WI38 (cell line): ENCODE data around the gene DNM1.

Experiments used
- H3K4me3 ChIP-seq: 2 replicates; pipeline ENCODE4 v1.5.1; 2011; ENCODE audit warnings: low read depth, mild to moderate bottlenecking, control low read depth, low read length
- CTCF ChIP-seq: IDR thresholded peaks from 2 replicates; pipeline ENCODE4 v1.5.1; 2012; ENCODE audit warnings: low read depth, mild to moderate bottlenecking, control low read depth, low read length

DNM1 gene

GRCh38 chr9:128244091-128244836 lies 41.1 kb downstream of the DNM1 start:
- H3K4me3 ChIP-seq = peak overlapping the region; percentile 57
- TF ChIP-seq CTCF = no peak

- peak overlapping the region; percentile 57 for H3K4me3 ChIP-seq
- TF ChIP-seq CTCF = no peak
Observed at GRCh38 chr9:128244837-128245231, 41.7 kb downstream of the DNM1 start.

- H3K4me3 ChIP-seq = no peak overlapping the region
Observed at GRCh38 chr9:128245421-128246151, 42.4 kb downstream of the DNM1 start.

GRCh38 chr9:128246471-128246870 lies 43.3 kb downstream of the DNM1 start:
- no peak for TF ChIP-seq CTCF
- H3K4me3 ChIP-seq = no peak overlapping the region

More at GRCh38 chr9:128245421-128246151, 42.4 kb downstream of the DNM1 start:
- no peak for TF ChIP-seq CTCF

GRCh38 chr9:128247226-128247803 lies 44.1 kb downstream of the DNM1 start:
- no peak overlapping the region for H3K4me3 ChIP-seq
- no peak for TF ChIP-seq CTCF

- TF ChIP-seq CTCF = no peak
- no peak overlapping the region for H3K4me3 ChIP-seq
Observed at GRCh38 chr9:128249558-128249907, 46.4 kb downstream of the DNM1 start.
